Measurements from ENCODE around the gene ANKRD23.

The ANKRD23 gene

GRCh38 chr2:96856776-96857666 is 13.2 kb upstream of the ANKRD23 start:
- peaks cover 7 to 33% of the 10 kb centered on the region in 2 donors for H3K36me3 ChIP-seq (ENCODE audit: control insufficient read depth in 1 of 2, insufficient read depth in 2 of 2, low read length in 2 of 2)
- H3K9ac ChIP-seq (ENCODE audit: low read depth in 1 of 2, low read length in 2 of 2) = peak overlapping the region; percentile 77 to 84
- H3K9me3 ChIP-seq (ENCODE audit: control insufficient read depth in 1 of 2, low read length in 2 of 2) = no peaks in the 10 kb centered on the region
- peak overlapping the region; percentile 62 for H3K27ac ChIP-seq (ENCODE audit: low read depth, low read length)
- peaks cover 22 to 24% of the 10 kb centered on the region in 2 donors for H3K4me1 ChIP-seq (ENCODE audit: control insufficient read depth in 1 of 2, insufficient read depth in 2 of 2, low read length in 2 of 2)
- H3K27me3 ChIP-seq (ENCODE audit: control insufficient read depth in 1 of 2, insufficient read depth in 2 of 2, low read length in 2 of 2) = no peaks in the 10 kb centered on the region
- H3K4me3 ChIP-seq (ENCODE audit: low read depth in 1 of 2, low read length in 2 of 2) = peak overlapping the region; percentile 75 to 92

- Histone ChIP-seq H3K36me3 (ENCODE audit: control insufficient read depth in 1 of 2, insufficient read depth in 2 of 2, low read length in 2 of 2) (peaks cover 8 to 47% of the 10 kb centered on the region in 2 donors), H3K27me3 (ENCODE audit: control insufficient read depth in 1 of 2, insufficient read depth in 2 of 2, low read length in 2 of 2) (no peaks in the 10 kb centered on the region), H3K9ac (ENCODE audit: low read depth in 1 of 2, low read length in 2 of 2) (no peak overlapping the region), H3K9me3 (ENCODE audit: control insufficient read depth in 1 of 2, low read length in 2 of 2) (no peaks in the 10 kb centered on the region), H3K4me3 (ENCODE audit: low read depth in 1 of 2, low read length in 2 of 2) (no peak overlapping the region), H3K27ac (ENCODE audit: low read depth, low read length) (no peak overlapping the region), H3K4me1 (ENCODE audit: control insufficient read depth in 1 of 2, insufficient read depth in 2 of 2, low read length in 2 of 2) (peaks cover 12 to 13% of the 10 kb centered on the region in 2 donors)
Measured at GRCh38 chr2:96853321-96853720, 9.5 kb upstream of the ANKRD23 start.

- H3K27ac ChIP-seq (ENCODE audit: low read depth, low read length) = no peak overlapping the region
- peaks cover 12 to 13% of the 10 kb centered on the region in 2 donors for H3K4me1 ChIP-seq (ENCODE audit: control insufficient read depth in 1 of 2, insufficient read depth in 2 of 2, low read length in 2 of 2)
- no peak overlapping the region for H3K9ac ChIP-seq (ENCODE audit: low read depth in 1 of 2, low read length in 2 of 2)
- H3K27me3 ChIP-seq (ENCODE audit: control insufficient read depth in 1 of 2, insufficient read depth in 2 of 2, low read length in 2 of 2) = no peaks in the 10 kb centered on the region
- H3K4me3 ChIP-seq (ENCODE audit: low read depth in 1 of 2, low read length in 2 of 2) = no peak overlapping the region
- H3K36me3 ChIP-seq (ENCODE audit: control insufficient read depth in 1 of 2, insufficient read depth in 2 of 2, low read length in 2 of 2) = peaks cover 13 to 53% of the 10 kb centered on the region in 2 donors
- no peaks in the 10 kb centered on the region for H3K9me3 ChIP-seq (ENCODE audit: control insufficient read depth in 1 of 2, low read length in 2 of 2)
Measured at GRCh38 chr2:96852667-96853066, 8.8 kb upstream of the ANKRD23 start.

GRCh38 chr2:96848264-96848663 is 4.4 kb upstream of the ANKRD23 start:
- no peaks in the 10 kb centered on the region for H3K4me1 ChIP-seq (ENCODE audit: control insufficient read depth in 1 of 2, insufficient read depth in 2 of 2, low read length in 2 of 2)
- H3K27ac ChIP-seq (ENCODE audit: low read depth, low read length) = no peak overlapping the region
- H3K9me3 ChIP-seq (ENCODE audit: control insufficient read depth in 1 of 2, low read length in 2 of 2) = no peaks in the 10 kb centered on the region
- H3K27me3 ChIP-seq (ENCODE audit: control insufficient read depth in 1 of 2, insufficient read depth in 2 of 2, low read length in 2 of 2) = no peaks in the 10 kb centered on the region
- H3K36me3 ChIP-seq (ENCODE audit: control insufficient read depth in 1 of 2, insufficient read depth in 2 of 2, low read length in 2 of 2) = peaks cover 13 to 54% of the 10 kb centered on the region in 2 donors
- H3K9ac ChIP-seq (ENCODE audit: low read depth in 1 of 2, low read length in 2 of 2) = no peak overlapping the region
- no peak overlapping the region for H3K4me3 ChIP-seq (ENCODE audit: low read depth in 1 of 2, low read length in 2 of 2)

- Histone ChIP-seq H3K4me1 (ENCODE audit: control insufficient read depth in 1 of 2, insufficient read depth in 2 of 2, low read length in 2 of 2) (no peaks in the 10 kb centered on the region), H3K27ac (ENCODE audit: low read depth, low read length) (no peak overlapping the region), H3K36me3 (ENCODE audit: control insufficient read depth in 1 of 2, insufficient read depth in 2 of 2, low read length in 2 of 2) (peaks cover 9 to 47% of the 10 kb centered on the region in 2 donors), H3K9ac (ENCODE audit: low read depth in 1 of 2, low read length in 2 of 2) (no peak overlapping the region), H3K4me3 (ENCODE audit: low read depth in 1 of 2, low read length in 2 of 2) (no peak overlapping the region), H3K27me3 (ENCODE audit: control insufficient read depth in 1 of 2, insufficient read depth in 2 of 2, low read length in 2 of 2) (no peaks in the 10 kb centered on the region), H3K9me3 (ENCODE audit: control insufficient read depth in 1 of 2, low read length in 2 of 2) (no peaks in the 10 kb centered on the region)
Measured at GRCh38 chr2:96847586-96847985, 3.8 kb upstream of the ANKRD23 start.

GRCh38 chr2:96846825-96847224 is 3.0 kb upstream of the ANKRD23 start:
- no peaks in the 10 kb centered on the region for H3K27me3 ChIP-seq (ENCODE audit: control insufficient read depth in 1 of 2, insufficient read depth in 2 of 2, low read length in 2 of 2)
- H3K9ac ChIP-seq (ENCODE audit: low read depth in 1 of 2, low read length in 2 of 2) = no peak overlapping the region
- peaks cover 9 to 40% of the 10 kb centered on the region in 2 donors for H3K36me3 ChIP-seq (ENCODE audit: control insufficient read depth in 1 of 2, insufficient read depth in 2 of 2, low read length in 2 of 2)
- no peaks in the 10 kb centered on the region for H3K9me3 ChIP-seq (ENCODE audit: control insufficient read depth in 1 of 2, low read length in 2 of 2)
- no peak overlapping the region for H3K4me3 ChIP-seq (ENCODE audit: low read depth in 1 of 2, low read length in 2 of 2)
- H3K4me1 ChIP-seq (ENCODE audit: control insufficient read depth in 1 of 2, insufficient read depth in 2 of 2, low read length in 2 of 2) = no peaks in the 10 kb centered on the region
- no peak overlapping the region for H3K27ac ChIP-seq (ENCODE audit: low read depth, low read length)

- Histone ChIP-seq H3K9me3 (ENCODE audit: control insufficient read depth in 1 of 2, low read length in 2 of 2) (no peaks in the 10 kb centered on the region), H3K36me3 (ENCODE audit: control insufficient read depth in 1 of 2, insufficient read depth in 2 of 2, low read length in 2 of 2) (peaks cover 9 to 25% of the 10 kb centered on the region in 2 donors), H3K4me3 (ENCODE audit: low read depth in 1 of 2, low read length in 2 of 2) (no peak overlapping the region), H3K4me1 (ENCODE audit: control insufficient read depth in 1 of 2, insufficient read depth in 2 of 2, low read length in 2 of 2) (peaks cover 0 to 6% of the 10 kb centered on the region in 2 donors), H3K9ac (ENCODE audit: low read depth in 1 of 2, low read length in 2 of 2) (no peak overlapping the region), H3K27me3 (ENCODE audit: control insufficient read depth in 1 of 2, insufficient read depth in 2 of 2, low read length in 2 of 2) (no peaks in the 10 kb centered on the region), H3K27ac (ENCODE audit: low read depth, low read length) (no peak overlapping the region)
Measured at GRCh38 chr2:96844405-96844808, 586 bp upstream of the ANKRD23 start.

GRCh38 chr2:96842600-96842999 is 1.2 kb downstream of the ANKRD23 start:
- Histone ChIP-seq H3K4me1 (ENCODE audit: control insufficient read depth in 1 of 2, insufficient read depth in 2 of 2, low read length in 2 of 2) (peaks cover 4 to 15% of the 10 kb centered on the region in 2 donors), H3K9me3 (ENCODE audit: control insufficient read depth in 1 of 2, low read length in 2 of 2) (no peaks in the 10 kb centered on the region), H3K27me3 (ENCODE audit: control insufficient read depth in 1 of 2, insufficient read depth in 2 of 2, low read length in 2 of 2) (no peaks in the 10 kb centered on the region), H3K27ac (ENCODE audit: low read depth, low read length) (no peak overlapping the region), H3K9ac (ENCODE audit: low read depth in 1 of 2, low read length in 2 of 2) (no peak overlapping the region), H3K36me3 (ENCODE audit: control insufficient read depth in 1 of 2, insufficient read depth in 2 of 2, low read length in 2 of 2) (peaks cover 8 to 19% of the 10 kb centered on the region in 2 donors), H3K4me3 (ENCODE audit: low read depth in 1 of 2, low read length in 2 of 2) (no peak overlapping the region)

- H3K4me3 ChIP-seq (ENCODE audit: low read depth in 1 of 2, low read length in 2 of 2) = no peak overlapping the region
- peaks cover 8 to 17% of the 10 kb centered on the region in 2 donors for H3K36me3 ChIP-seq (ENCODE audit: control insufficient read depth in 1 of 2, insufficient read depth in 2 of 2, low read length in 2 of 2)
- H3K9ac ChIP-seq (ENCODE audit: low read depth in 1 of 2, low read length in 2 of 2) = no peak overlapping the region
- peaks cover 4 to 15% of the 10 kb centered on the region in 2 donors for H3K4me1 ChIP-seq (ENCODE audit: control insufficient read depth in 1 of 2, insufficient read depth in 2 of 2, low read length in 2 of 2)
- H3K27ac ChIP-seq (ENCODE audit: low read depth, low read length) = no peak overlapping the region
- no peaks in the 10 kb centered on the region for H3K9me3 ChIP-seq (ENCODE audit: control insufficient read depth in 1 of 2, low read length in 2 of 2)
- no peaks in the 10 kb centered on the region for H3K27me3 ChIP-seq (ENCODE audit: control insufficient read depth in 1 of 2, insufficient read depth in 2 of 2, low read length in 2 of 2)
Measured at GRCh38 chr2:96841701-96842495, 1.9 kb downstream of the ANKRD23 start.
